GM10248 (cell line): ENCODE data around the gene LCK.
"Not testable (repeated sequence)": the region's sequence is repeated elsewhere in the genome, so short reads cannot be mapped to it uniquely, and the experiment has no call there.

Experiments
- CTCF ChIA-PET: fragments of 300-600 bp; sonication (Branson Sonifier 250); formaldehyde crosslinking; extraction: SDS; loops from one replicate; lab custom pipeline; 2021; ENCODE audit warnings: antibody characterized with exemption; lab: Yijun Ruan, JAX
- POLR2A ChIA-PET: fragments of 350-650 bp; sonication (Branson Sonifier 250); formaldehyde crosslinking; extraction: SDS; loops from one replicate; lab custom pipeline; 2020; ENCODE audit warnings: antibody characterized with exemption; lab: Yijun Ruan, JAX
- DNase-seq: peaks from one replicate; pipeline ENCODE4 v3.0.0; 2012; ENCODE audit errors: extremely low spot score
- TF ChIP-seq, protein P1 (sequence below): IDR thresholded peaks from 2 replicates; pipeline ENCODE4 v1.5.1; 2012; ENCODE audit warnings: mild to moderate bottlenecking, low read depth; ENCODE audit errors: extremely low read depth, missing control alignments, control extremely low read depth

Gene LCK

DNA sequence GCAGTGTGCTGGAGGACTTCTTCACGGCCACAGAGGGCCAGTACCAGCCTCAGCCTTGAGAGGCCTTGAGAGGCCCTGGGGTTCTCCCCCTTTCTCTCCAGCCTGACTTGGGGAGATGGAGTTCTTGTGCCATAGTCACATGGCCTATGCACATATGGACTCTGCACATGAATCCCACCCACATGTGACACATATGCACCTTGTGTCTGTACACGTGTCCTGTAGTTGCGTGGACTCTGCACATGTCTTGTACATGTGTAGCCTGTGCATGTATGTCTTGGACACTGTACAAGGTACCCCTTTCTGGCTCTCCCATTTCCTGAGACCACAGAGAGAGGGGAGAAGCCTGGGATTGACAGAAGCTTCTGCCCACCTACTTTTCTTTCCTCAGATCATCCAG lies 34.6 kb downstream of the LCK start:
- CTCF ChIA-PET = interaction anchor here (1.0 kb wide), 1 partner anchor 37 kb away, joined by 3 read pairs; no protein-coding TSS in a partner anchor
- TF ChIP-seq, protein P1, sequence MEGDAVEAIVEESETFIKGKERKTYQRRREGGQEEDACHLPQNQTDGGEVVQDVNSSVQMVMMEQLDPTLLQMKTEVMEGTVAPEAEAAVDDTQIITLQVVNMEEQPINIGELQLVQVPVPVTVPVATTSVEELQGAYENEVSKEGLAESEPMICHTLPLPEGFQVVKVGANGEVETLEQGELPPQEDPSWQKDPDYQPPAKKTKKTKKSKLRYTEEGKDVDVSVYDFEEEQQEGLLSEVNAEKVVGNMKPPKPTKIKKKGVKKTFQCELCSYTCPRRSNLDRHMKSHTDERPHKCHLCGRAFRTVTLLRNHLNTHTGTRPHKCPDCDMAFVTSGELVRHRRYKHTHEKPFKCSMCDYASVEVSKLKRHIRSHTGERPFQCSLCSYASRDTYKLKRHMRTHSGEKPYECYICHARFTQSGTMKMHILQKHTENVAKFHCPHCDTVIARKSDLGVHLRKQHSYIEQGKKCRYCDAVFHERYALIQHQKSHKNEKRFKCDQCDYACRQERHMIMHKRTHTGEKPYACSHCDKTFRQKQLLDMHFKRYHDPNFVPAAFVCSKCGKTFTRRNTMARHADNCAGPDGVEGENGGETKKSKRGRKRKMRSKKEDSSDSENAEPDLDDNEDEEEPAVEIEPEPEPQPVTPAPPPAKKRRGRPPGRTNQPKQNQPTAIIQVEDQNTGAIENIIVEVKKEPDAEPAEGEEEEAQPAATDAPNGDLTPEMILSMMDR = no peak
- no peak for DNase-seq
- POLR2A ChIA-PET = no interaction called here

GRCh38 chr1:32286763-32287162 lies 35.7 kb downstream of the LCK start:
- TF ChIP-seq, protein P1 = no peak
- no peak for DNase-seq
- ChIA-PET POLR2A (interaction anchor here (0.6 kb wide), 1 partner anchor 277 kb away, joined by 4 read pairs; no protein-coding TSS in a partner anchor), CTCF (interaction anchor here (1.1 to 2.3 kb wide), 4 partner anchors 8 to 29 kb away, joined by 3 to 8 read pairs (median 4); no protein-coding TSS in a partner anchor)

DNA sequence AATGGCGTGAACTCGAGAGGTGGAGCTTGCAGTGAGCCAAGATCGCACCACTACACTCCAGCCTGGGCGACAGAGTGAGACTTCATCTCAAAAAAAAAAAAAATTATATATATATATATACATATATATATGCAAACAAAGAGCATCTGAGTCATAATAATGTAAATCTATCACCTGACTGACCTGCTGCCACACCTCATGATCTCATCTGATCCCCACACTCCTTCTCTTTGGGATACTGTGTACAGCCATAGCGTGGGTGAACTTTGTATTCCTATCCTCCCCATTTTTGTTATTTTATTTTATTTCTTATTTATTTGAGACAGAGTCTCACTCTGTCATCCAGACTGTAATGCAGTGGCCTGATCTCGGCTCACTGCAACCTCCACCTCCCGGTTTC lies 38.2 kb downstream of the LCK start:
- CTCF ChIA-PET = interaction anchor here (1.3 to 2.7 kb wide), 5 partner anchors 9 to 34 kb away, joined by 3 to 8 read pairs (median 6); no protein-coding TSS in a partner anchor
- TF ChIP-seq, protein P1 = no peak

GRCh38 chr1:32291145-32291707 lies 40.2 kb downstream of the LCK start:
- CTCF ChIA-PET = interaction anchor here (0.8 to 2.5 kb wide), 10 partner anchors 11 to 74 kb away, joined by 3 to 14 read pairs (median 4); no protein-coding TSS in a partner anchor
- DNase-seq = no peak
- POLR2A ChIA-PET = interaction anchor here (0.6 to 3.2 kb wide), 10 partner anchors 12 to 360 kb away, joined by 3 to 34 read pairs (median 4); partner anchors contain the start of genes MARCKSL1 and RBBP4
- TF ChIP-seq, protein P1 = no peak

More for the DNA sequence above, 38.2 kb downstream of the LCK start:
- no peak for DNase-seq
- POLR2A ChIA-PET = no interaction called here

DNA sequence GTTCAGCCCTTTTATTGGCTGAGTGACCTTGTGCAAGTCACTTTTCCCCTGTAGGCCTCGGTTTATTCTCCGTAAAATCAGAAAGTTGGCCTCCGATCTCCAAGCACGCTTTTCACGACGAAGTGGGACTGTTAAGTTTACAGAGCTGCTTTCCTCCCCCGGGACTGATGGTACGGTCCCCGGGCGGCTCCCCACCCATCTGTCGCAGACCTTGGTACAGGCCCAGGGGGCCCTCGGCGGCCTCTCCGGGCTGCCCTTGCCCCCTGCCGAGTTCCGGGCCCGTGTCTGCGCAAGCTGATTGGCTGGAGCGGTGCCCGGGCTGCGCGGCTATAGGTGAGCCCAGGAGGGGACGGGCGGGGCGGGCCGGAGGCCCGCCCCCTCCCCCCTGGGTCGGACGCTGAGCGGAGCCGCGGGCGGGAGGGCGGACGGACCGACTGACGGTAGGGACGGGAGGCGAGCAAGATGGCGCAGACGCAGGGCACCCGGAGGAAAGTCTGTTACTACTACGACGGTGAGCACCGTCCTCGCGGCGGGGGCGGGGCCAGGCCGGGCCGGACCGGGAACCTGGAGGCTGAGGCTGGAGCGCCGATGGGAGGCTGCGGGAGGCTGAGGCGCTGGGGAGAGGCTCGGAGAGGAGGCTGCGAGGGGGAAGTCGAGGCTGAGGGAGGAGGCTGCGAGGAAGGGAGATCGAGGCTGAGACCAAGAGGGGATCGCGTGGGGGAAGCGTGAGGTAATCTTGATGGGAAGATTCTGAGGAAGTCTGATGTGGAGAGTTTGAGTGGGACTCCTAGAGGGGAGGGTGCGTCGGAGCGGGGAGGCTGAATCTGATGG lies 40.9 kb downstream of the LCK start, which contains the start of gene HDAC1:
TSS of gene HDAC1 (plus strand) at position 376 of the 831 bp plus-strand sequence. CDS start at position 463, 87 bp downstream.
- CTCF ChIA-PET = interaction anchor here (0.8 to 2.5 kb wide), 8 partner anchors 11 to 75 kb away, joined by 3 to 14 read pairs (median 4); no protein-coding TSS in a partner anchor
- TF ChIP-seq, protein P1 = no peak
- DNase-seq = peak; percentile 99
- POLR2A ChIA-PET = interaction anchor here (0.6 to 3.2 kb wide), 10 partner anchors 13 to 359 kb away, joined by 3 to 34 read pairs (median 4); partner anchors contain the start of genes MARCKSL1 and RBBP4

- ChIA-PET CTCF (interaction anchor here (0.7 to 1.2 kb wide), 4 partner anchors 10 to 36 kb away, joined by 3 to 5 read pairs (median 4); no protein-coding TSS in a partner anchor), POLR2A (interaction anchor here (0.6 to 0.7 kb wide), 2 partner anchors 110 to 160 kb away, joined by 3 to 8 read pairs; no protein-coding TSS in a partner anchor)
- not testable (repeated sequence) for DNase-seq
Measured at GRCh38 chr1:32298211-32298610, 47.1 kb downstream of the LCK start.
